Kidney capillary endothelial cell (primary cell): Measurements from ENCODE around the gene PPP6R3.
"Not testable (repeated sequence)": the region's sequence is repeated elsewhere in the genome, so short reads cannot be mapped to it uniquely, and the experiment has no call there.

Source experiments
- DNase-seq: peaks from one replicate; pipeline ENCODE4 v3.0.0-alpha.2; 2018; ENCODE audit warnings: low spot score

PPP6R3 gene

GRCh38 chr11:68457216-68457897, 3.2 kb upstream of the PPP6R3 start:
- DNase-seq, result no peak

GRCh38 chr11:68457898-68458249, 2.7 kb upstream of the PPP6R3 start:
- DNase-seq, result no peak

GRCh38 chr11:68458340-68458739, 2.2 kb upstream of the PPP6R3 start:
- not testable (repeated sequence) for DNase-seq

- DNase-seq, result peak; percentile 94
These were observed 439 bp upstream of the PPP6R3 start for GRCh38 chr11:68459886-68460740.

- no peak for DNase-seq
These were observed 994 bp downstream of the PPP6R3 start for GRCh38 chr11:68461575-68461917.

- no peak for DNase-seq
These were observed 3.2 kb downstream of the PPP6R3 start for GRCh38 chr11:68463714-68464113.

- DNase-seq, result no peak
These were observed 6.8 kb downstream of the PPP6R3 start for GRCh38 chr11:68467201-68467834.

GRCh38 chr11:68468217-68468828, 7.8 kb downstream of the PPP6R3 start:
- DNase-seq, result no peak

GRCh38 chr11:68469122-68469521, 8.6 kb downstream of the PPP6R3 start:
- no peak for DNase-seq

GRCh38 chr11:68469642-68470041, 9.1 kb downstream of the PPP6R3 start:
- DNase-seq, result no peak

GRCh38 chr11:68470304-68470811, 9.8 kb downstream of the PPP6R3 start:
- DNase-seq, result no peak

GRCh38 chr11:68471360-68472340, 11.1 kb downstream of the PPP6R3 start:
- no peak for DNase-seq

GRCh38 chr11:68472778-68473177, 12.2 kb downstream of the PPP6R3 start:
- no peak for DNase-seq

GRCh38 chr11:68473693-68474092, 13.1 kb downstream of the PPP6R3 start:
- no peak for DNase-seq

- not testable (repeated sequence) for DNase-seq
These were observed 15.1 kb downstream of the PPP6R3 start for GRCh38 chr11:68475626-68476025.

- DNase-seq, result no peak
These were observed 18.8 kb downstream of the PPP6R3 start for GRCh38 chr11:68479390-68479789.

GRCh38 chr11:68480193-68480592, 19.6 kb downstream of the PPP6R3 start:
- DNase-seq, result no peak

GRCh38 chr11:68480852-68481510, 20.4 kb downstream of the PPP6R3 start:
- DNase-seq, result no peak

GRCh38 chr11:68481579-68482240, 21.2 kb downstream of the PPP6R3 start:
- DNase-seq, result no peak

GRCh38 chr11:68488623-68489022, 28.1 kb downstream of the PPP6R3 start:
- no peak for DNase-seq
